Ovary (tissue), 3 donors: ENCODE data around the gene SLC35A1.

Experiments
- POLR2A ChIP-seq: fragments of 450-650 bp; IDR thresholded peaks from one replicate; pipeline ENCODE4 v1.6.1; 2017; ENCODE audit warnings: antibody characterized with exemption, mild to moderate bottlenecking, moderate library complexity
- TF ChIP-seq, protein P1 (sequence below), 3 donors: fragments of 450-650 bp in 2 of 3; fragments of 200-600 bp in 1 of 3; IDR thresholded peaks; one replicate each; pipeline versions ENCODE4 v1.5.1 to v1.8.0; 2016 to 2022; ENCODE audit warnings: antibody characterized with exemption in 3 of 3, mild to moderate bottlenecking in 1 of 3
- donor health status: DM: no; HTN: no; CAD: no.

DNA sequence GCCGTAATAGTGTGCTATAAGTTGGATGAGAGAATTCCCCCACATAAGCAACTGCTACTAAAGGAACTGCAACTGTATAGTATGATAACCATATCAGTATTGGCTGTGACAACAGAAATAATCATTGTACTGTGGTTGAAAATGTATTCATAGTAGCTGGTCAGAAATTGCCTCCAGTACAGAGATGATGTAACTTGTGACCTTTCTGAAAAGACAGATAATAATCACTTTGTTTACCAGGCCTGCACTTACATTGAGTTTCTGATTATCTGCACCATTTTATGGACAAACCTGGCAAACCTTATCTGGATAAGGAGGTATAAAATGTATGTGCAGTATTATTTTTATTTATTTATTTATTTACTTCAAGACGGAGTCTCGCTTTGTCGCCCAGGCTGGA is 46.0 kb upstream of the SLC35A1 start:
- TF ChIP-seq, protein P1, sequence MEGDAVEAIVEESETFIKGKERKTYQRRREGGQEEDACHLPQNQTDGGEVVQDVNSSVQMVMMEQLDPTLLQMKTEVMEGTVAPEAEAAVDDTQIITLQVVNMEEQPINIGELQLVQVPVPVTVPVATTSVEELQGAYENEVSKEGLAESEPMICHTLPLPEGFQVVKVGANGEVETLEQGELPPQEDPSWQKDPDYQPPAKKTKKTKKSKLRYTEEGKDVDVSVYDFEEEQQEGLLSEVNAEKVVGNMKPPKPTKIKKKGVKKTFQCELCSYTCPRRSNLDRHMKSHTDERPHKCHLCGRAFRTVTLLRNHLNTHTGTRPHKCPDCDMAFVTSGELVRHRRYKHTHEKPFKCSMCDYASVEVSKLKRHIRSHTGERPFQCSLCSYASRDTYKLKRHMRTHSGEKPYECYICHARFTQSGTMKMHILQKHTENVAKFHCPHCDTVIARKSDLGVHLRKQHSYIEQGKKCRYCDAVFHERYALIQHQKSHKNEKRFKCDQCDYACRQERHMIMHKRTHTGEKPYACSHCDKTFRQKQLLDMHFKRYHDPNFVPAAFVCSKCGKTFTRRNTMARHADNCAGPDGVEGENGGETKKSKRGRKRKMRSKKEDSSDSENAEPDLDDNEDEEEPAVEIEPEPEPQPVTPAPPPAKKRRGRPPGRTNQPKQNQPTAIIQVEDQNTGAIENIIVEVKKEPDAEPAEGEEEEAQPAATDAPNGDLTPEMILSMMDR (IDR thresholded peaks at IDR 0.05), result no peak
- no peak for TF ChIP-seq POLR2A
